IPS DF 4.7 (cell line): ENCODE measurements around the gene SLC25A13.

Source experiments
- DNase-seq: peaks from one replicate; pipeline ENCODE4 v3.0.0-alpha.2; 2013; ENCODE audit warnings: low spot score; ENCODE audit errors: extremely low read depth

The SLC25A13 gene

GRCh38 chr7:96211954-96212353, 109.9 kb downstream of the SLC25A13 start:
- DNase-seq = no peak

- DNase-seq = no peak
Measured at GRCh38 chr7:96205665-96206064, 116.2 kb downstream of the SLC25A13 start.

- no peak for DNase-seq
Measured at GRCh38 chr7:96204601-96205000, 117.3 kb downstream of the SLC25A13 start.

GRCh38 chr7:96203786-96204185, 118.1 kb downstream of the SLC25A13 start:
- no peak for DNase-seq

- DNase-seq = no peak
Measured at GRCh38 chr7:96202102-96202501, 119.8 kb downstream of the SLC25A13 start.

- no peak for DNase-seq
Measured at GRCh38 chr7:96200740-96201139, 121.2 kb downstream of the SLC25A13 start.

- DNase-seq = no peak
Measured at GRCh38 chr7:96199421-96199820, 122.5 kb downstream of the SLC25A13 start.

- DNase-seq = no peak
Measured at GRCh38 chr7:96198047-96198636, 123.8 kb downstream of the SLC25A13 start.

GRCh38 chr7:96196676-96197075, 125.2 kb downstream of the SLC25A13 start:
- no peak for DNase-seq

GRCh38 chr7:96189129-96189820, 132.6 kb downstream of the SLC25A13 start:
- DNase-seq = no peak

- no peak for DNase-seq
Measured at GRCh38 chr7:96188591-96188991, 133.3 kb downstream of the SLC25A13 start.

- no peak for DNase-seq
Measured at GRCh38 chr7:96188174-96188581, 133.7 kb downstream of the SLC25A13 start.

GRCh38 chr7:96187735-96188134, 134.2 kb downstream of the SLC25A13 start:
- DNase-seq = no peak

GRCh38 chr7:96184783-96185182, 137.1 kb downstream of the SLC25A13 start:
- DNase-seq = no peak

GRCh38 chr7:96183163-96183670, 138.7 kb downstream of the SLC25A13 start:
- no peak for DNase-seq

GRCh38 chr7:96182424-96183158, 139.3 kb downstream of the SLC25A13 start:
- no peak for DNase-seq

- DNase-seq = no peak
Measured at GRCh38 chr7:96181174-96181573, 140.7 kb downstream of the SLC25A13 start.

GRCh38 chr7:96179837-96180236, 142.1 kb downstream of the SLC25A13 start:
- DNase-seq = no peak

- no peak for DNase-seq
Measured at GRCh38 chr7:96179341-96179740, 142.6 kb downstream of the SLC25A13 start.

GRCh38 chr7:96178581-96178980, 143.3 kb downstream of the SLC25A13 start:
- DNase-seq = no peak

GRCh38 chr7:96177353-96177752, 144.5 kb downstream of the SLC25A13 start:
- no peak for DNase-seq

- no peak for DNase-seq
Measured at GRCh38 chr7:96174812-96175211, 147.1 kb downstream of the SLC25A13 start.
